ENCODE measurements around the gene EHBP1.

EHBP1 gene

GRCh38 chr2:63050334-63051041 is 345.0 kb downstream of the EHBP1 start, which contains the start of gene OTX1:
Gene OTX1 (plus strand): TSS chr2:63050830. CDS start chr2:63052991, 2,161 bp downstream.
- DNase-seq (ENCODE audit: low read depth, low spot score), result no peak

- no peak for DNase-seq (ENCODE audit: low read depth, low spot score)
Observed at GRCh38 chr2:63051042-63051794, 345.7 kb downstream of the EHBP1 start.

- DNase-seq (ENCODE audit: low read depth, low spot score), result no peak
Observed at GRCh38 chr2:63051795-63052333, 346.4 kb downstream of the EHBP1 start.

GRCh38 chr2:63052411-63053080 is 347.0 kb downstream of the EHBP1 start:
- no peak for DNase-seq (ENCODE audit: low read depth, low spot score)

GRCh38 chr2:63053081-63053888 is 347.8 kb downstream of the EHBP1 start:
- no peak for DNase-seq (ENCODE audit: low read depth, low spot score)

- DNase-seq (ENCODE audit: low read depth, low spot score), result no peak
Observed at GRCh38 chr2:63053889-63054602, 348.5 kb downstream of the EHBP1 start.

- DNase-seq (ENCODE audit: low read depth, low spot score), result no peak
Observed at GRCh38 chr2:63054841-63055225, 349.3 kb downstream of the EHBP1 start.

- no peak for DNase-seq (ENCODE audit: low read depth, low spot score)
Observed at GRCh38 chr2:63055226-63056106, 350.0 kb downstream of the EHBP1 start.

GRCh38 chr2:63056107-63057050 is 350.9 kb downstream of the EHBP1 start:
- DNase-seq (ENCODE audit: low read depth, low spot score), result no peak

- DNase-seq (ENCODE audit: low read depth, low spot score), result no peak
Observed at GRCh38 chr2:63057249-63058143, 352.0 kb downstream of the EHBP1 start.

- no peak for DNase-seq (ENCODE audit: low read depth, low spot score)
Observed at GRCh38 chr2:63058144-63058920, 352.8 kb downstream of the EHBP1 start.

- DNase-seq (ENCODE audit: low read depth, low spot score), result no peak
Observed at GRCh38 chr2:63058921-63059792, 353.6 kb downstream of the EHBP1 start.

- no peak for DNase-seq (ENCODE audit: low read depth, low spot score)
Observed at GRCh38 chr2:63059793-63060471, 354.4 kb downstream of the EHBP1 start.

GRCh38 chr2:63060472-63060991 is 355.0 kb downstream of the EHBP1 start:
- DNase-seq (ENCODE audit: low read depth, low spot score), result no peak

GRCh38 chr2:63064197-63064596 is 358.7 kb downstream of the EHBP1 start:
- no peak for DNase-seq (ENCODE audit: low read depth, low spot score)

All from smooth muscle cell of the brain vasculature (primary cell).